Measurements from ENCODE around the gene GLI2.

The GLI2 gene

DNA sequence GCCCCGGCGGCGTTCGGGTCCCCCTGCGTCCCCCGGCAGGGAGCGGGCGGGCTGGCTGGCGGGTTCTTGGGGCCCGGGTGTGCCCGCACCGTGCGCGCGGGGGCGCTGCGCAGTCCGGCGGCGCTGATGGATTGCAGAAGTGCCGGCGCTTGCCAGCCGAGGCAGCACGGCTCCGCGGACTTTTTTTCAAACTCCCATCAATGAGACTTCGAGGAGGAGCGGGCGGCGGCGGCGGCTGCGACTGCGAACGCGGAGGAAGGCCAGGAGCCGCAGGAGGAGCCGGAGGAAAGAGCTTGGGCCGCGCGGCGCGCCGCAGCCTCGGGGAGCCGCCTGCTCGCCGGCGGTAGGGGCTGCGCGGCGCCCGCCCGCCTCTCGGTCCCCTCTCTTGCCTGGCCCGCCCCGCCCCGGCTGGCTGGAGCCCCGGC, at the start of gene GLI2:
GLI2 (plus strand) TSS at position 123 of the 425 bp plus-strand sequence. CDS start 61,453 bp downstream, outside the sequence.
- H3K27ac ChIP-seq = no peak within 1 kb of the TSS
- DNase-seq (ENCODE audit: low read depth, low spot score) = peak; percentile 40

DNA sequence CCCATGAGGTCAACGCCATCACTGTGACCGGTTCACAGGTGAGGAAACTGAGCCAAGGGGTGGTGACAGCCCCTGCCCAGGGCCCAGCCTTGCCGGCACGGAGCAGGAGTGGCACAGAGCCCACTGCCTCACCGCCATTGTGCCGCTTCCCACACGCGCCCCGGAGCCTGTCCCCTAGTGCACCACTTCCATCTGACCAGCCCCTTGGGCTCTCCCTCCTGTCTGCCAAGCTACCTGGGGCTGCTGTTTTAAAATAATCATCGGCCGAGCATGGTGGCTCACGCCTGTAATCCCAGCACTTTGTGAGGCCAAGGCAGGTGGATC, 49.7 kb upstream of the GLI2 start:
- no peak for DNase-seq (ENCODE audit: low read depth, low spot score)
- no peak overlapping the region for H3K27ac ChIP-seq

DNA sequence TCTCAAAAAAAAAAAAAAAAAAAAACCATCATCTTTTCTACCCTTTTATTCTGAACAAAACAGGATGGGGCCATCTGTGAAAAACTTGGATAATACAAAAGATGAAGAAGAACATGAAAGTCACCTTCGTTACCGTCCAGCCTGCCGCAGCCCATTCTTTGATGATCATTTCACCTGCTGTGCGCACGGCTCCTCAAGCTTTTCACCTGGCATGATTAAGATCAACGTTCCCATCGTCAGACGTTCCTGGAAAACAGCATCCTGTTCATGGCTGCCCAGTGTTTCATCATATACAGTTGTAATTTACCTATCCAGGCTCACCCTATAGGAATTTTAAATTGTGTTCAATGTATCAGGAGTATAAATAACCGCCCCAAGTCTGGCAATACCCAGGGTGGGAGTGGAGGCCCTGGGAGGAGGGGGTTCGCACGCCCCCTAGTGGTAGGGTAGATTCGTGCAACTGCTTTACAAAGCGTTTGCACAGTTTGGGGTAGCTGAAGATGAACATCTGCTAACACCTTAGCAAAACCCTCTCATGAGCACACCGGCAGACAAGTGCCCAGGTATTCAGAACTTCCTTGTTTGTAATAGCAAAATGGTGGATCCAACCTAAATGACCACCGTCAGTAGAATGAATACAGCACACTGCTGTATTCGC, 49.0 kb upstream of the GLI2 start:
- no peak overlapping the region for H3K27ac ChIP-seq
- no peak for DNase-seq (ENCODE audit: low read depth, low spot score)

DNA sequence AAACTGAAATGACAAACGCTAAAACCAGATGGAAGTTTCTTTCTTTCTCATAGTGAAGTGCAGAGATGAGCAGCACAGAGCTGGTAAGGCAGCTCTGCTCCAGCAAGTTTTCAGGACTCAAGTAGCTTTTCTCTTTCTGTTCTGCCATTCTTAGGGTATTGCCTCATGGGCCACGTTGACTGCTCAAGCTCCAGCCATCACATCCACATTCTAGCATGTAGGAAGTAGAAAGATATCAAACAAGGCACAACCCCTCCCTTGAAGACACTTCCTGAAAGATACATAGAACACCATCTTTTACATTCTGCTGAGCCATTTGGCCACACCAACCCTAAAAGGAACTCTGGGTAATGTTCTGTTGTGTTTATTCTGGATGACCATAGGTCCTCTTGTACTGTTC, 48.5 kb upstream of the GLI2 start:
- no peak overlapping the region for H3K27ac ChIP-seq
- no peak for DNase-seq (ENCODE audit: low read depth, low spot score)

DNA sequence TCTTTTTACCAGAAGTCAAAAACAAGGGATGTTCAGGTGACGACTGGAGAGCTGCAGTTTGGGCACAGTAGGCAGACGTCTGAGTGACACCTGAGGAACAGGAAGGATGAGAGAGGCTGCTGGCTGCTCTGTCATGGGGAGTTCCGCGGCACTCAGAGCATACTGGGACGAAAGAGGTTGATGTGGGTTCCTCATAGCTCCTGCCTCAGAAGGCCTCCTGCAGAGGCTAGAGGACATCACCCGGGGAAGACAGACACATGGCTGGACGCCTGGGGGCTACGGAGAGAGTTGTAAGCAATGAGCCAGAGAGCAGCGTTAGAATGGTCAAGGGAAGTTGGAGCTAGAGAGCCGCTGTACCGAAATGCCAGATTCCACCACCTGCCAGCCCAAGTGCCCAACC, 45.1 kb upstream of the GLI2 start:
- H3K27ac ChIP-seq = no peak overlapping the region
- DNase-seq (ENCODE audit: low read depth, low spot score) = no peak

DNA sequence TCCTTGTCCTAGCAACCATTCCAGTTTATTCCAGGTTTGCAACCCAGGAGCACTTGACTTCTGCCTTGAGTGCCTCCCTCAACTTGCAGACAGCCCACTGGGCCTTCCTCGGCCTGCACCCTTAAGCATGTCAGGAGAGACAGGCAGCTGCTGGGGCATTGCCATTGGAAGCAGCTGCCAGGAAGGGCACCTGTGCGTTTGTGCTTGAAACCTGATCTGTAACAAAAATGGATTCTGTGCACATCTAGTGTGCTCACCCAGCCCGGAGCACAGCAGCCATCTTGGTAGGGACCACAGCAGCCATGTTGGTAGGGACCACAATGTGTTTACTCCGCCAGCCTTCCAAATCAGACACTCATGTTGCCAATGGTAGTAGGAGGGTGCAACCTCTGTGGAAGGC, 44.3 kb upstream of the GLI2 start:
- H3K27ac ChIP-seq = no peak overlapping the region
- no peak for DNase-seq (ENCODE audit: low read depth, low spot score)

DNA sequence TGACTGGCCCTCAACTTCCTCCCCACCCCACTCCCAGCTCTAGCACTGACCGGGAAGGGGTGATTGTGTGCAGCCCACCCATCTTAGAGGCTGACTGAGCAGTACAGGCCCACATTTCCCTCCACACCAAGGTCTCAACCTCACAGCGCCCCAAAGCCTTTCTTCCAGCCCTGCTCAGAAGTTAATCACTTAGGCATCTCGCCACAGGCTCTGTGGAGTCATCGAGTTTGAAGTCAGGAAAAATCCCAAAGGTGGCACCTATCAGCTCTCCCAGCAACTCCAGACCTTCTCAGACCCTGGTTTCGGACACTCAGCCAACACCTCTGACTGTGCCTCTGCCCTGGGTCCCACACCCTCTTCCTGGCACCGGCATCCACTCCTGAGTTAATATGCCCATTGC, 43.0 kb upstream of the GLI2 start:
- no peak overlapping the region for H3K27ac ChIP-seq
- DNase-seq (ENCODE audit: low read depth, low spot score) = no peak

DNA sequence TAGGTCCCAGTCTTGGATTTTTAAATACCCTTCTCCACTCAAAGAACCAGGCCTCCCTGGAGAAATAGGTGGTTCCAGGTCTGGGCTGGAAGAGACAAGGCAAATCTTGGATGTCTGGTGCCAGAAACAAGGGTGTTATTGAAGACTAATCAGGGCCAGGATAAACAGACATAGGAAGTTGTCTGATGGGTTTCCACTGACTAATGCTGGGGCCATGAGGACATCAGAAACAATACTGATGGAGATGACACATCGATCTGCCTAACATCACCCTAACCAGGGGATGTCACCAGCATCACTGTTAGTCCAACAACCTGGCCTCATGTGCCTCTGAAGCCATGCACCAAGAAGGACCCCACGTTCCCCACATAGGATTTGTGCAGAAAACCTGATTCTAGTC, 42.5 kb upstream of the GLI2 start:
- no peak overlapping the region for H3K27ac ChIP-seq
- DNase-seq (ENCODE audit: low read depth, low spot score) = no peak

DNA sequence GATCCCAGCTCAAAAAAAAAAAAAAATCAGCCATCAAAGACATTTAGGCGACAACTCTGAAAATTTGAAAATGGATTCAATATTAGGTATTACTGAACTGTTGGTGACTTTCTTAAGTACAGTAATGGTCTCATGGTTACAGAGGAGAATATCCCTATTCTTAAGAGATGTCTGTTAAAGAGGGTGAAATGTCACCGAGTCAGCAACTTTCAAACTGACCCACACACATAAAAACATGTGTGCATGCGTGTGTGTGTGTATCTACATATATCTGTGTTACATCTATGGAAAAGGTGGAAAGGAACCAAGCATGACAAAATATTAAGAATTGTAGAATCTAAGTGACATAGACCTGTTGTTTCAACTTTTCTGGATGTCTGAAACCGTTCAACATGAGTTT, 41.6 kb upstream of the GLI2 start:
- DNase-seq (ENCODE audit: low read depth, low spot score) = no peak
- H3K27ac ChIP-seq = no peak overlapping the region

DNA sequence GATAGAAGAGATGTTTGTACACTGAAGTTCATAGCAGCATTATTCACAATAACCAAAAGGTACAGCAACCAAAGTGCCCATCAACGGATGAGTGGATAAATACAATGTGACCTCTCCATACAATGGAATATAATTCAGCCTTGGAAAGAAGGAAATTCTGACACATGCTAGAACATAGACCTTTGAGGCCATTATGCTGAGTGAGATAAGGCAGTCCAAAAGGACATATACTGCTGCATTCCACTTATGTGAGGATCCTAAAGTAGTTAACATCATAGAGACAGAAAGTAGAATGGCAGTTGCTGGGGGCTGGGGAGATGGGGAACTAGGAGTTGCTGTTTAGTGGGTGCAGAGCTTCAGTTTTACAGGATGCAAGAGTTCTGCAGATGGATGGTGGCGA, 38.2 kb upstream of the GLI2 start:
- no peak for DNase-seq (ENCODE audit: low read depth, low spot score)

DNA sequence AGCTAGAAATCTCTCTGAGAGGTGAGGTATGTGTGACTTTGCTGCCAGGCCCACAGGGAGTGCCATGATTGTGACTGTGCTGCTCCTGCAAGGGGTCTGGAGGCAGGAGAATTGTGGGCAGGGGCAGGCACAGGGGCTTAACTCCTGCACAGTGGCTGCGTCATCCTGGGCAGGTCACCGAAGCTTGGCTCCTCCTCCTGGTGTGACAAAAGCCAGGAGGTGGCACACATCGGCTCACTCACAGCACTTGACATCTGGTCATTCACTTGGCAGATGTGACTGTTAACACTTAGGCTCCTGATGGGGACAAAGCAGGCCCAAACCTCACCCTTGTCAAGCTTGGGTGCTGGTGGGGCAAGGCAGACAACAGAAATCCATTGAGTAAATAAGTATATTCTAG, 36.4 kb upstream of the GLI2 start:
- DNase-seq (ENCODE audit: low read depth, low spot score) = no peak

More for the DNA sequence above, 38.2 kb upstream of the GLI2 start:
- H3K27ac ChIP-seq = no peak overlapping the region

DNA sequence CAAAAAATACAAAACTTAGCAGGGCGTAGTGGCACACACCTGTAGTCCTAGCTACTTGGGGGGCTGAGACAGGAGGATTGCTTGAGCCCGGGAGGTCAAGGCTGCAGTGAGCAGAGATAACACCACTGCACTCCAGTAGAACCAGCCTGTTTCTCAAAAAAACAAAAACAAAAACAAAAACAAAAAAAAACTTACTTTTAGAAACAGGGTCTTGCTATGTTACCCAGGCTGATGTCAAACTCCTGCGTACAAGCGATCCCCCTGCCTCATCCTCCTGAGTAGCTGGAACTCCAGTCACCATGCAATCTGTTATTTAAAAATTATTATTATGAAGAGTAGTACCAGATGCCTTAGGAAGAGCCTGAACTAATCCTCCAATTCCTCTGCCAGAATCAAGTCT, 35.0 kb upstream of the GLI2 start:
- DNase-seq (ENCODE audit: low read depth, low spot score) = no peak
- H3K27ac ChIP-seq = no peak overlapping the region

More for the DNA sequence above, 36.4 kb upstream of the GLI2 start:
- H3K27ac ChIP-seq = no peak overlapping the region

DNA sequence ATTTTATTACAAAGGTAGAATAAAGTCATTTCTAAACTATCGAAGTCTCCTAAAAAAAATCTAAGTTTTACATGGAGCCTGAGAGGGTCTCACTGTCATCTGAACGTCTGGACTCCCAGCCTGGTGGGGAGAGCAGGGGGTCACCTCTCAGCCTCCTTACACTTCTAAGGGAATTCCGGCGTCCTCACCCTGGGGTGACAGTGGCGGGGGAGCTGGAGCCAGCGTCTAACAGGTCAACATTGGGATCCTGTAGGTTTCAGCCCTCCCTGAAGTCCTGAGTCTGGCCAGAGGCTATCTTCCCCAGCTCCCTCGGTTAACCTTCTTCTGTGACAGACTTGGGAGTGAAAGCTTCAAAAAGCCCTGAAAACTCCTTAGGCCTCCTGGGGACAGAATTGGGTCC, 34.6 kb upstream of the GLI2 start:
- no peak for DNase-seq (ENCODE audit: low read depth, low spot score)
- no peak overlapping the region for H3K27ac ChIP-seq

DNA sequence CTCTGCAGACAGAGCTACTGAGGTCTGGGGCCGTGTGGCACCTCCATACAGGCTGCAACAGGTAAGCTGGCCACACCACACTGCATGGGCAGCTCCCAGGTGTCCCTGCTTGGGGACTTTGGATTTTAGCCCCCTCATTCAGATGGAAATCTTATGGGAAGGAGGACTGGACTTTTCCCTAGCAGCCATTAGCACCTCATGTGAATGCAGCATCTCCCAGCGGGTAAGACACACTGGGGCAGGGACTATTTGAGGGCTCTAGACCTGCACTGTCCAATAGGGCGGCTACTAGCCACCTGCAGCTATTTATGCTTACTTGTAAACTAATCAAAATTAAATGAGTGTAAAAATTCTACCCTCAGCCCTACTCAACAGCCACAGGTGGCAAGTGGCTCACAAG, 34.2 kb upstream of the GLI2 start:
- DNase-seq (ENCODE audit: low read depth, low spot score) = no peak

DNA sequence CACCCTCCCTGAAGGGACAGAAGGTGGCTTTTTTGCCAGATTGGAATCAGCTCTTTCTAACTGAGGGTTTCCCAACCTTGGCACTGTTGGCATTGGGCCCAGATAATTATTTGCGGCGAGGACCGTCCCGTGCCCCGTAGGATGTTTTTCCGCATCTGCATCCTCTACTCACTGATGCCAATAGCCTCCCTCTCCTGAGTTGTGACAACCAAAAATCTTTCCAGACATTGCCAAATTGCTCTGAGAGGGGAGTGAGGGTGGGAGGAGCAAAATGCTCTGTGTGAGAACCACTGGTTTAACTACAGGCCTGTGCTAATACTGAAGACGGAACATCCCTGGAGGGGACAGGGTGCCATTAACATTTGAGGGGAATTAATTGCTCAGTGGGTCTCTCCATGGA, 33.6 kb upstream of the GLI2 start:
- DNase-seq (ENCODE audit: low read depth, low spot score) = no peak

More for the DNA sequence above, 34.2 kb upstream of the GLI2 start:
- H3K27ac ChIP-seq = no peak overlapping the region

DNA sequence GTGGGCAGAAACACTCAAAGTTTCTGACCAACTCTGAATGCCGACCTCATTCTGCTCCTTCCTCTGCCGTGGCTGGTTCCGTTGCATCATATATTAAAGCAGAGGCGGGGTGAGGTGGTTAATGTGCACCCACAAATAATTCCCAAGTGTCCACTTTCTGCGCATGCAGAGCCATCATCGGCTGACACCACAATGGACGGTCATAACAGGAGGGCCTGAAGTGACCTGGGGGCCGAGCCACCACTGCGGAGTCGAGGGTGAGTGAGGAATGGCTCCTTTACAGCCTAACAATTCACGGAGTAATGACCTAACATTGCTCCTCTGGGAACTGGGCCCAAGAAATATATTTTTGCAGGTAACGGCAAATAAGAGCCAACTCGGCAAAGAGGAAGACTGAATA, 32.9 kb upstream of the GLI2 start:
- no peak for DNase-seq (ENCODE audit: low read depth, low spot score)
- no peak overlapping the region for H3K27ac ChIP-seq

More for the DNA sequence above, 33.6 kb upstream of the GLI2 start:
- no peak overlapping the region for H3K27ac ChIP-seq

DNA sequence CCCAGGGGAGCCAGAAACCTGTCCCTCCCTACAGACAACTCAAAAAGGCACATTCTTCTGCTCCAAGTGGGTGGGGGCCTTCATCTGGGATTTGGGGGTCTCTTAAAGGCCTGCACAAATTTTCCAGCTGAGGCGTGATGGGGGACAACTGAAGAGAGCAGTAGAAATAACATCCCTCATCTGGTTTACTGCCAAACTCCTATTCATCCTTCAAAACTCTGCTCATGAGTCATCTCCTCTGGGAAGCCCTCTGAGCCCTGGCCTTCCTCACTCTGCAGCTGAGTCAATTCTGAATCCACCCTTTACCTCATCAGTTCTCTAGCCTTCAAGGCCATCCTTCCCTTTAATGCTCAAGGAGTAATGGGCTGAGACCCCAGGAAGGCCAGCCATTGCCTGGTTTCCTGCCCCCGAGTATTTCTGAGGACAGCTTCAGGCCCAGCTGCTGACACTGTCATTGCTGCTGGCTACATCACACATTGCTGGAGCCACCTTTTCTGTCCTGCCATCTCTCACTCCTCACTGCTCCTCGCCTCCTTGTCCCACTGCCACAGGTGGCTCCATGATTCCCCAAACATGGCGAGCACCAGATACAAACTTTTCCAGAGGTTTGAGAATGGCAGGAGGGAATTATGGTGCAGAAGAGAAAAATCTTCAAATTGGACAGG, 32.2 kb upstream of the GLI2 start:
- H3K27ac ChIP-seq = no peak overlapping the region
- DNase-seq (ENCODE audit: low read depth, low spot score) = no peak

DNA sequence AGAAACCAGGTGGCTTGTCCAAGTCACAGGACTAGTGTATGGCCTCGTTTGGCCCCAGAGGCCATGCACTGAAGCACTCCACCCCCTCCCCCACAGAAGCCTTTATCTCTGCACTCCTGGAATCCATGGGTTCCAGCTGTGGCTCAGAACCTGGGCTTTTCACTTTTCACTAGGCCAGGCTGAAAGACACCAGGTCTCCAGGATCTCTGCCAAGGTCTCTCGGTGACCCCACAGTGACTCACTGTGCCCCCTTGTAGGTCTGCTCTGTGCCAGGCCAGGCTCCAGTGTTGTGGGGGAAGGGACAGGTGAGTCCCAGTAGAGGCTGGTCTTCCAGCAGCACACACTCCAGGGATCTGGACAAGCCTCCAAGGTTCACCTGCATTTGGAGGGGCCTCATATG, 31.0 kb upstream of the GLI2 start:
- no peak overlapping the region for H3K27ac ChIP-seq
- no peak for DNase-seq (ENCODE audit: low read depth, low spot score)

DNA sequence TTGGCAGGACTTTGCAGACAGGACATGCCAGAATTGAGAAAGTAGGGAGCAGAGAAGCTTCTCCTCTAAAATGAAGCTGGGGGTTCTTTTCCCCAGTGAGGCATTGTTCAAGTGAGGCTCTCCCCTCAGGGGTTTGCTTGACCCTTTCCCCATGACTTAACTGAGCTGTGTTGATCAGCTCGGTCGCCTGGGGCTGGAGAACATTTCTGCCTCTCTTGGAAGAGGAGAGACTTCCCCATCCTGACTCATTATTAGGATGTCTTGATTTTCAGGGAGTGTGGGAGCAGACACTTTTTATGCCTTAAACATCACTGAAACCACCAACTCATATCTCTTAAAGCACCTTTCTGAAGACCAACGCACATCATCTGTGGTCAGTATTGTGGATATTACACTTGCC, 27.9 kb upstream of the GLI2 start:
- H3K27ac ChIP-seq = no peak overlapping the region
- no peak for DNase-seq (ENCODE audit: low read depth, low spot score)

DNA sequence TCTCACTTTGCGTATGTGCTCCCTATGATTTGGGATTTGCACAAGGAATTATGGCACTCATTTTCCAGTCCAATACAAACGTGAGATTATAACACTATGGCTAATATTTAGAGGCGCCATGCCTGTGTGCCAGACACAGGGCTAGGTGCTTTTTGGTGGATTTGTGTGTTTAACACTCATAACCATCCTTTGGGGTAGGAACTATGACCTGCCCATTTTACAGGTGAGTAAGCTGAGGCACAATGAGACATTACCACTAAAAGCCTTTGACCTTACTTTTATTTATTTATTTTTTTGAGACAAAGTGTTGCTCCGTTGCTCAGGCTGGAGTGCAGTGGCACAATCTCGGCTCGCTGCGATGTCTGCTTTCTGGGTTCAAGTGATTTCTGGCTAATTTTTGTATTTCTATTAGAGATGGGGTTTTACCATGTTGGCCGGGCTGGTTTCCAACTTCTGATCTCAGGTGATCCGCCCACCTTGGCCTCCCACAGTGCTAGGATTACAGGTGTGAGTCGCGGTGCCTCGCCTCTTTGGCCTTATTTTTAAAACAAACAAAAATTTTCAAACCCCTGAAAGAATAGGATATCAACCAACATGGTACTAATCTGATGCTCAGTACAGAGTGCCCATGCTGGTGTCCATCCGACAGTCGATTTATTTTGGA, 26.6 kb upstream of the GLI2 start:
- H3K27ac ChIP-seq = no peak overlapping the region
- DNase-seq (ENCODE audit: low read depth, low spot score) = no peak

DNA sequence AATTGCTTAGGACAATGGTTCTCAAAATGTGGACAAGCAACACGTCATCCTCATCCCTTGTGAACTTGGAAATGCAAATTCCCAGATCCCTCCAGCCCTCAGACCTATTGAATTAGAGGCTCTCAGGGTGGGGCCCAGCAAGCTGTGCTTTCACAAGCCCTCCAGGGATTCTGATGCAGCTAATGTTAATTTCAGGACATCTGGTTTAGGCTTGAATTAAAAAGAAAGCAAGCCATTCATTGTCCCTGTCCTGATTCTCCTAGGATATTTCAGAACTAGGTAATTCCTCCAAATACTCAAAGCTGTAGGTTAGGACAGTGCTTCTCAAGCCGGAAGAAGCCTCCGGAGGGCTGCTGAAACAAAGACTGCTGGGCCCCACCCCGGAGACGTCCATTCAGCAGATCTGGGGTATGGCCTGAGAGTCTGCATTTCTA, 26.0 kb upstream of the GLI2 start:
- H3K27ac ChIP-seq = no peak overlapping the region
- no peak for DNase-seq (ENCODE audit: low read depth, low spot score)

DNA sequence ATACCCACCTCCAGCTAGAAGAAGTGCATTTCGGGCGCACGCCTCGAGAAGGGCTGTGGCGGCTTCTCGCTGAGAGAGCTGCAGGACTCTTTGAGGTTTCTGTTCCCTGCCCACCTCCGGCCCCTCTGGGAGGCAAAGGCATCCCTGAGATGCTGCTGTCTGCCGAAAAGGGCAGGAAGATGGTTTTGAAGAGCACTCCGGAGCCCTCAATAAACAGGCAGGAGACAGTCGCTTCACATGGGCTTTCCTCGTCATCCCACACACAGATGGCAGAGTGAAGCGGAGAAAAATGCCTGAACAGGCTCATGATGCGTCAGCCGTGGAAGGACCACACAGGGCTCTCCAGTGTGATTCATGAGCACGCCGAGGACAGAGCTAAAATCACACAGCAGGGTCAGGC, 25.4 kb upstream of the GLI2 start:
- no peak overlapping the region for H3K27ac ChIP-seq
- no peak for DNase-seq (ENCODE audit: low read depth, low spot score)

Measured in epithelial cell of prostate (primary cell).